ENCODE measurements around the gene PDE8A.

DNA sequence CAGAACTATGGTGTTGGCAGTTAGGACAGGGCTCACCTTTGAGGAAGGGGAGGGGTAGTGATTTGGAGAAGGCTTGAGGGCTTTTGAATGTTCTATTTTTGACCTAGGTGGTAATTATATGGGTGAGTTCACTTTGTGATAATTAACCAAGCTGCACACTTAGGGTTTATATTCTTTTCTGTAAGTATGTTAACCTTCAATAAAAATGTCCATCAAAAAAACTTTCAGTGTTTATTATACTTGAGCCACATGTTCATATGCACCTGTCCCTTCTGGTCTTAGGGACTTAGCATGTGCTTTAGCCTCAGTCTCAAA, 28.4 kb downstream of the PDE8A start:
- TF ChIP-seq CTCF (IDR thresholded peaks at IDR 0.05) (no peak), POLR2A (IDR thresholded peaks at IDR 0.05) (no peak)
